HG03457 (cell line): ENCODE measurements around the gene BMP6.

Experiments used
- ATAC-seq: cut with Tn5 transposase; IDR thresholded peaks from one replicate; pipeline ENCODE4 v1.9.1; 2021; ENCODE audit warnings: moderate number of reproducible peaks; ENCODE audit not compliant: unreplicated experiment

BMP6 gene

DNA sequence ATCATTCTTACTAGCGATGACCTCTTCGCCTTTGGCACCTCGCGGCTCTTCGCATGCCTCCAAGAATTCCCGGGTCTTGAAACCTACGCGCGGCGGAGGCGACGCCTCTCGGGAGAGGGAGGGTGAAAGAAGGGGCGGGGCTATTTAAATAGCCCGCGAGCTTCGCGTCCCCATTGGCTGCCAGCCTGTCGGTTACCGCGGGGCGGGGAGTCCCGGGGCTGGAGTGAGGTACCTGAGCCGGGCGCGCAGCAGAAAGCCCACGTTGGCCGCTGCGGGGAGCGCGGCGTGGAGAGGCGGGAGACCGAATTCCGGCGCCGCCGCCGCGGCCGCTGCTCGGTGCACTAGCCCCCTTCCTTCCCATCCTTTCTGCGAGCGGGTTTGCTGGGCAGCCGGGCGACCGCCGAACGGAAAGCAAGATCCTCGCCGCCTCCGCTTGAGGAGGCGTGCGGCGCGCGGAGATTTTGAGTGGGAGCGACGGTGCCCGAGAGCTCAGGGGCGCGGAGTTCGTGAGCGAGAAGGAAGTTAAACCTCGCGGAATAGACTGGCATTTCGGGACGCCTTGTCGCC is at the start of gene BMP6:
TSS of gene BMP6 (plus strand) at position 251 of the 567 bp plus-strand sequence. CDS start 857 bp downstream, outside the sequence.
- ATAC-seq: peak; percentile 60

DNA sequence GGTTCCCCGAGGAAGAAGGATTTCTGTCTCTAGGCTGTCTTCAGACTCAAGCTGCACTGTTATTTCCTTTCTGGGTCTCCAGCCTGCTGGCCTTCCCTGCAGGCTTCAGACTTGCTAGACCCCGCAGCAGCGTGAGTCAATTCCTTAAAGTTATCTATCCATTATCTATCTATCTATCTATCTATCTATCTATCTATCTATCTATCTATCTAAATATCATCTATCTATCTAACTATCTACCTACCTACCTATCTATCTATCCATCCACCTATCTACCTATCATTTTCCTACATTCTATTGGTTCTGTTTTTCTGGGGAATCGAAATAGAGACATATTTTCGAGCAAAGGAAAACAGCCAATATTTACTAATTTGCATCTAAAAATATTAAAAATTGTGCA is 48.7 kb upstream of the BMP6 start:
- no peak for ATAC-seq

GRCh38 chr6:7680393-7681075 is 45.4 kb upstream of the BMP6 start:
- ATAC-seq: no peak

DNA sequence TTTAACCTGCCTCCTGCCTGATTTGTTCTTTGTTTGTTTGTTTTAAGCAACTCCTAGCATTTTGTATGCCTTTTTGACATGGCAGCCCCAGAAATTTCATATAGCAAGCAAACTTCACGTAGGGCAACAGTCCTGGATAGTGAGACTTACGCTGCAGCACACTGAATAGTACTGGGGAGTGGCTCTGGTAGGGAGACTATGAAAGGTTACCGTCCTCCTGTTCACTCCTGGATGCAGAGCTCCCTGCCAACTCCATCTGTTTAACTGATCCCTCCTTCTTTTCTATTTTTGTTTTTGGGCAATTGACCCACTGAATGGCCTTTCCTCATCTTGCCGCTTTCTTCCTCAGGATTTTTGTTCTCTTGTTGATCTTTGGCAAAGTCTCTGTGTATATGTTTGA is 44.5 kb upstream of the BMP6 start:
- ATAC-seq: no peak

DNA sequence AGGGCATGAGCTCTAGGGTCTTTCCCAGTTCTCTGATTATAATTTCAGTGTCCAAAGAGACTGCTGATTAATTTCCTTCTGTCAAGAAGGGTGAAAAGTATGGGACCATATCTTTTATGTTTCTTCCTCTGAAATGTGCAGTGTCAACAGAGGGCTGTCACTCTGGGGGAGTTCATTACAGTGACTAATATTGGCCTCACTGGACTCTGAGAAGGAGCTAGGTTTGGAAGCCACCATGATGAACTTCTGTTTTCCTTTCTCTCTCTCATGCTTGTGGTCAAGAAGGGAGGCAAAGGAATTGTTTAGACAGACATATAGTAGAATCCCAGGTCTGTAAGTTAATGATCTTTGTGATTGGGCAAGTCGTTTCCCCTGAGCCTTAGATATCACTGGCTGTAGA is 41.8 kb upstream of the BMP6 start:
- no peak for ATAC-seq

DNA sequence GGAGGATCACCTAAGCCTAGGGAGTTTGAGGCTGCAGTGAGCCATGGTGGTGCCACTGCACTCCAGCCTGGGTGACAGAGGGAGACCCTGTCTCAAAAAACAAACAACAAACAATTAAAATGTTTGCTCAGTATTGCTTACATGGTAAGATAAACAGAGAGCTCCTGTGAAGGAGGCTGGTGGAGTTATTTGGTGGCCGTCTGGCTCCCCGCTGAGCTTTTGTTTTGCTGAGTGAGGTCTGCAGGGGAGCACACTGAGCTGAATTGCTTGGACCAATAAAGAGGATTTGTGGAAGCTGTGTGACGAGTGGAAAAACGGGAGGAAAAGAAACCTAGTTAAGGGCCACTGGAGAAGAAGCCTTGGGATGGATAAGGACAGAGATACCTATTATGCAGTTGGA is 41.1 kb upstream of the BMP6 start:
- no peak for ATAC-seq

DNA sequence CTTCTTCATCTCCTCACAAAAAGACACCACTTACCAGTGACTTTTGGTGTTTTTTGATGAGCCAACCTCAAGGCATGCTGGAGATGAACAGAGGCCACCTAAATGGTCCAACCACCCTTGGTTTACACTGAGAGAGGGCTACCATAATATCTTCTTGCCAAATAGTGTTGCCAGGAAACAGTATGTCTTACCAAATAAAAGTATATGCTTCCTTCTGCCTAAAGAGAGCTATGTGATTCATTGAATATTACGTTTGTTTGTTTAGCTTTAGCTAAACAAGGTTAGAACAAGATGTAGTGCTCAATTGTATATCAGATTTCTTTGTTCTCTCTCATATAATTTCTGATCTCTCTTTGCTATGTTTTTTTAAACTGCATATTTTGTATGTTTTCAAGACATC is 40.6 kb upstream of the BMP6 start:
- ATAC-seq: no peak

DNA sequence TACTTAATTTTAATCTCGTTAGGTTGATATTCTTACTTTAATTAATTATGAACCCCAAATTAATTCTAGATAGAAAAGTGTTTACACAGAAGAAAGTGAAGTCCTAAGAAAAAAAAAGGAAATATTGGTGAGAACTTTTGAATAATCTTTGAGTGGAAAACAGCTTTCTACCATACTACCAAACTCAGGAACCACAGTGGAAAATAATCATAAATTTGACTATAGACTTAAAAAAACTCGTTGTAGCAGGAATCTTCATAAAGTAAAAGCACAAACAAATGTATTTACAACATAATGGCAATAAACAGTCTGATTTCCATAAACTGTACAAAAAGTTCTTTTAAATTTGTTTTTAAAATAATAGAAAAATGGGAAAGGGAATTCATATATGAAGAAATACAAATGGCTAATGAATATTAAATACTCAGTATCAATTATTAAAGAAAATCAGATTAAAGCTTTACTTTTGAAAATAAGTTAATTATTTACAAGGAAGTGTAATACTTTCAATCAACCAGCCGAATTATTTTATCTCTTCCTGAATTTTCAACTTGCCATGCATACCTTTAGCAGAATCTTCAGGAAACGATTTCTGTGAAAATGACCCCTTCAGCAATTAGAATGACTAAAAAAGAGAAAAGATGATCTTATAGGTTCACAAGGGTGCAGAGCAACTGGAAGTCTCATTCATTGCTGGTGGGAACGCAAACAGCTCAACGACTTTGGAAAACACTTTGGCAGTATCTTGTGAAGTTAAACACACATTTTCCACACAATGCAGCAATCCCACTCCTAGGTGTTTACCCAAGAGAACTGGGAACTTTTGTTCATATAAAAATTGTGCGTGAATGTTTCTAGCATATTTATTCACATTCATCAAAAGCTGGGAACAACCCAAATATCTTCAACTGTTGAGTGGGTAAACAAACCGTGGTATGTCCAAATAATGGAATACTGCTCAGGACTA is 38.5 kb upstream of the BMP6 start:
- no peak for ATAC-seq

- no peak for ATAC-seq
Observed at GRCh38 chr6:7691021-7691420, 34.9 kb upstream of the BMP6 start.

DNA sequence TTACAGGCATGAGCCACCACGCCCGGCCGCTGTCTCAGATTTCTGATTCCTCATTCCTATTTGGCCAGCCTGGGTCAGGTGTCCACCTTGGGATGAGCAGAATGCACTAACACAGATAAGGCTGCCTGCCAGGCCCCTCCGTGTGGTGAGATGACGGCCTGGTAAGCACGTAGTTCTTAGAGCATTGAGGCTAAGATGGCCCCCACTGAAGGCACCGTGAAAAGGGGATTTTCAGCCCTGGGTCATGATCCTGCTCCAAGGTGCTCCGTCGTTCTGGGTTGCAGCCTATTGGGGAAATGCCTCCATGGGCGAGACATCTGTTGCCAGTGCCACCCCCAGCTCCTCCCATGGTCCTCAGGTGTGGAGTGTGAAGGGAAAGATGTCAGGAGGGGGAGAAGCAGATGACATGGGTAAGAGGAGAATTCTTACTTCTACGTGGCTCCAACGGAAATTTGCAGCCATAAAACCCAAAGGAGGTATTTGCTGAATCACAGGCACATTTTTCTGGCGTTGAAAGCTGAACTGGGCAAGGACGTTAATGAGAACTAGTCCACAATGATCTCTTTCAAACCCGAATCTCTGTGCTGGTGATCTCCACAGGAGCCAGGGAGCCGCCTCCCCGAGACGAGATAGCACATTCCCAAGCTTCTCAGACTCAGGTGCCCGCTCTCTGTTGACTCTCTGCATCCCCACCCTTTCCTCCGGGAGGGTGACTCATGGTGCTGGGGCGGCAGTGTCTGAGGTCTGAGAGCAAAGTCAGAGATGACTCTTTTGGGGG is 34.0 kb upstream of the BMP6 start:
- no peak for ATAC-seq

- no peak for ATAC-seq
Observed at GRCh38 chr6:7692453-7692784, 33.5 kb upstream of the BMP6 start.

DNA sequence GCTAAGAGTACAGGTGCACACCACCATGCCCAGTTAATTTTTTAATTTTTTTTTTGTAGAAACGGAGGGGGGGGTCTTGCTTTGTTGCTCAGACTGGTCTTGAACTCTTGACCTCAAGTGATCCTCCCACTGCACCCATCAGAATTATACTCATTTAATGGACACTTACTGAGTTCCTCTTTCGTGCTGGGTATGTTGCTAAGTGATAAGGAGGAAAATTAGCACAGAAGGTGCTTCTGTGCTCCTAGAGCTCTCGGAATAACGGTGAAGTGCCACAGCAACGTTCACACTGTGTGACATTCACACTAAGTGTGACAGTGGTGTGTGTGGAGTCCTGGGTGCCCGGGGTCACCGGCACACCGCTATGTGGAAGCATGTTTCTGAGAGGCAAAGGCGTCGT is 32.1 kb upstream of the BMP6 start:
- no peak for ATAC-seq

DNA sequence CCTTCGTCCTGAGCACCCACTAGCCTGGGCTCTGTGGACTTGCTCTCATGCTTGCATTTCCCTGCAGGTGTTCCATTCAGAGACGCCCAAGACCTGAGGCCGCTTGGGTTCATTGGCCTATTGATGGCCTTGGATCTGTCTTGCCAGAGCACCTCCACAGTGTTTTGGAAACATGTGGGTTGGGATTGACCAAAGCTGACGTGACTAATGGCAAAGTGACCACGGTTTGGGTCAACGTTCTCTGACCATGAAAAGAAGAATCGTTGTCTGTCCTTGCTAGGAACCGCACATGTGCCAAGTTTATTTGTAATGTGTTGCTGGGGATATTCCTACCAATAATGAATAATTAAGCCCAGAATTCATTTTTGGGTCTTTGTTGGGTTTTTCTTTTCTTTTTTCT is 29.8 kb upstream of the BMP6 start:
- no peak for ATAC-seq

DNA sequence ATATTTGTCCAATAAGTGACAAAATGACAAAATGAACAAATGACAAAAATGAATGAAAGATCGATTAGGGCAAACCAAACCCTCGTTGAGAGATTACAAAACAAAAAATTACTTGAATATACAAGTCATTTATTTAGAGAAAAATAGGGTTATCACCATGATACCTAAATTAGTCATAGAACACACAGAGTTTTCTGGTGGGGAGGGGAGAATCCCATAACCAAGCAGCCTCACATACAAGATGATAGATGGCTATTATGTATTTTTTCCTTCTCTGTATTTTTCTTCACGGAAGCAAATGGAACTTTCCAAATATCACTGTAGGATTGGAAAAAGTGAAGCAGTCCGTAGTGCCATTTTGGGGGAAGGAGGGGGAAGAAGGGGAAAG is 28.5 kb upstream of the BMP6 start:
- ATAC-seq: no peak

GRCh38 chr6:7697820-7698623 is 27.9 kb upstream of the BMP6 start:
- no peak for ATAC-seq

DNA sequence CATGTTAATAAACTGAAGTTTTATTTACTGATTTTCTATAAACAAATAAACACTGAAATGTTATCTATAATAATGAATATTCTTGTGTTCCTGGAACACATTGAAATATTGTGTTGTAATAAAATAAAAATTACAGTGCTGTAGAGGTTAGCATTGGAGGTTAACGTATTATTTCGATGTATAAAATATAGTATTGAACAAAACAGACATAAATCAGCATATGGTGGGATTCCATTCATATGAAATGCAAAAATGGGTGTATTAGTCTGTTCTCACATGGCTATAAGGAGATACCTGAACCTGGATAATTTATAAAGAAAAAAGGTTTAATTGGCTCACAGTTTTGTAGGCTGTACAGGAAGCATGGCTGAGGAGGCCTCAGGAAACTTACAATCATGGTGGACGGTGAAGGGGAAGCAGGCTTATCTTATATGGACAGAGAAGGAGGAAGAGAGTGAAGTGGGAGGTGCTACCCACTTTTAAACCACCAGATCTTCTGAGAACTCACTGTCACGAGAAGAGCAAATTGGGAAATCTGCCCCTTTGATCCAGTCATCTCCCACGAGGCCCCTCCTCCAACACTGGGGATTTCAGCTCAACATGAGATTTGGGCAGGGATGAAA is 24.6 kb upstream of the BMP6 start:
- no peak for ATAC-seq

- no peak for ATAC-seq
Observed at GRCh38 chr6:7703148-7703680, 22.7 kb upstream of the BMP6 start.

- ATAC-seq: no peak
Observed at GRCh38 chr6:7705483-7705882, 20.4 kb upstream of the BMP6 start.

GRCh38 chr6:7706269-7706668 is 19.6 kb upstream of the BMP6 start:
- no peak for ATAC-seq

GRCh38 chr6:7707787-7708186 is 18.1 kb upstream of the BMP6 start:
- ATAC-seq: no peak
